Measurements from ENCODE around the gene FOXE1. TPM values are rescaled to one million over a fixed set of nuclear protein-coding genes. Genes with fewer than 3 reads are reported as not detected.

Gene FOXE1
- total RNA-seq (not detected), polyA plus RNA-seq (not detected)

- H3K4me1 ChIP-seq (ENCODE audit: control insufficient read depth in 4 of 4, insufficient read depth in 4 of 4, low read length in 3 of 4) = peaks cover 12 to 25% (median 23%) of the 10 kb centered on the region in 4 donors
- peak; percentile 33 for DNase-seq (ENCODE audit: low spot score)
- peak within 1 kb of the TSS in 2 of 3 donors; percentile 26 to 47 for H3K4me3 ChIP-seq (ENCODE audit: low read depth in 1 of 3, low read length in 3 of 3)
- no peak within 1 kb of the TSS for H3K9ac ChIP-seq (ENCODE audit: low read depth in 1 of 2, low read length in 2 of 2)
- WGBS = 2% methylated on average over 83 of the region's 83 CpGs
- peaks cover 14 to 37% (median 26%) of the 10 kb centered on the region in 4 donors for H3K27me3 ChIP-seq (ENCODE audit: control insufficient read depth in 4 of 4, insufficient read depth in 4 of 4, low read length in 3 of 4)
- H3K36me3 ChIP-seq (ENCODE audit: control insufficient read depth in 4 of 4, insufficient read depth in 3 of 4, low read depth in 1 of 4, low read length in 3 of 4) = no peaks in the 10 kb centered on the region
- no peak within 1 kb of the TSS for H3K27ac ChIP-seq (ENCODE audit: low read depth in 1 of 2, low read length in 2 of 2)
- peaks cover 0 to 12% (median 0%) of the 10 kb centered on the region in 4 donors for H3K9me3 ChIP-seq (ENCODE audit: control insufficient read depth in 4 of 4, low read length in 3 of 4)
- TF ChIP-seq, protein P1, sequence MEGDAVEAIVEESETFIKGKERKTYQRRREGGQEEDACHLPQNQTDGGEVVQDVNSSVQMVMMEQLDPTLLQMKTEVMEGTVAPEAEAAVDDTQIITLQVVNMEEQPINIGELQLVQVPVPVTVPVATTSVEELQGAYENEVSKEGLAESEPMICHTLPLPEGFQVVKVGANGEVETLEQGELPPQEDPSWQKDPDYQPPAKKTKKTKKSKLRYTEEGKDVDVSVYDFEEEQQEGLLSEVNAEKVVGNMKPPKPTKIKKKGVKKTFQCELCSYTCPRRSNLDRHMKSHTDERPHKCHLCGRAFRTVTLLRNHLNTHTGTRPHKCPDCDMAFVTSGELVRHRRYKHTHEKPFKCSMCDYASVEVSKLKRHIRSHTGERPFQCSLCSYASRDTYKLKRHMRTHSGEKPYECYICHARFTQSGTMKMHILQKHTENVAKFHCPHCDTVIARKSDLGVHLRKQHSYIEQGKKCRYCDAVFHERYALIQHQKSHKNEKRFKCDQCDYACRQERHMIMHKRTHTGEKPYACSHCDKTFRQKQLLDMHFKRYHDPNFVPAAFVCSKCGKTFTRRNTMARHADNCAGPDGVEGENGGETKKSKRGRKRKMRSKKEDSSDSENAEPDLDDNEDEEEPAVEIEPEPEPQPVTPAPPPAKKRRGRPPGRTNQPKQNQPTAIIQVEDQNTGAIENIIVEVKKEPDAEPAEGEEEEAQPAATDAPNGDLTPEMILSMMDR (IDR thresholded peaks at IDR 0.05; ENCODE audit: low read depth, low read length, missing input control) = no peak
- TF ChIP-seq SP1 (IDR thresholded peaks at IDR 0.05) (no peak), RXRA (IDR thresholded peaks at IDR 0.05) (no peak), FOXA2 (IDR thresholded peaks at IDR 0.05) (no peak), YY1 (IDR thresholded peaks at IDR 0.05) (no peak), TAF1 (conservative IDR thresholded peaks at IDR 0.05) (no peak), HNF4G (IDR thresholded peaks at IDR 0.05) (no peak), FOXA1 (IDR thresholded peaks at IDR 0.05) (no peak)
Measured at GRCh38 chr9:97853056-97853843, at the start of gene FOXE1. Gene FOXE1 (plus strand): TSS chr9:97853226. CDS start chr9:97853915, 689 bp downstream.

- H3K36me3 ChIP-seq (ENCODE audit: control insufficient read depth in 4 of 4, insufficient read depth in 3 of 4, low read depth in 1 of 4, low read length in 3 of 4) = no peaks in the 10 kb centered on the region
- H3K4me1 ChIP-seq (ENCODE audit: control insufficient read depth in 4 of 4, insufficient read depth in 4 of 4, low read length in 3 of 4) = peaks cover 2 to 7% (median 3%) of the 10 kb centered on the region in 4 donors
- peak overlapping the region in 1 of 3 donors; percentile 44 for H3K4me3 ChIP-seq (ENCODE audit: low read depth in 1 of 3, low read length in 3 of 3)
- H3K9me3 ChIP-seq (ENCODE audit: control insufficient read depth in 4 of 4, low read length in 3 of 4) = no peaks in the 10 kb centered on the region
- DNase-seq (ENCODE audit: low spot score) = no peak
- no peaks in the 10 kb centered on the region for H3K27me3 ChIP-seq (ENCODE audit: control insufficient read depth in 4 of 4, insufficient read depth in 4 of 4, low read length in 3 of 4)
- 83% methylated on average over 5 of the region's 5 CpGs for WGBS
- no peak for TF ChIP-seq EGR1 (IDR thresholded peaks at IDR 0.05; ENCODE audit: low read depth in 2 of 2)
- TF ChIP-seq JUND (IDR thresholded peaks at IDR 0.05) = no peak
- TF ChIP-seq, protein P2, sequence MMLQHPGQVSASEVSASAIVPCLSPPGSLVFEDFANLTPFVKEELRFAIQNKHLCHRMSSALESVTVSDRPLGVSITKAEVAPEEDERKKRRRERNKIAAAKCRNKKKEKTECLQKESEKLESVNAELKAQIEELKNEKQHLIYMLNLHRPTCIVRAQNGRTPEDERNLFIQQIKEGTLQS (IDR thresholded peaks at IDR 0.05) = no peak
- no peak for TF ChIP-seq FOXA2 (IDR thresholded peaks at IDR 0.05)
- no peak for TF ChIP-seq YY1 (IDR thresholded peaks at IDR 0.05)
- H3K9ac ChIP-seq (ENCODE audit: low read depth in 1 of 2, low read length in 2 of 2) = no peak overlapping the region
- H3K27ac ChIP-seq (ENCODE audit: low read depth in 1 of 2, low read length in 2 of 2) = peak overlapping the region in 1 of 2 donors; percentile 56
Measured at GRCh38 chr9:97804059-97804365, 49.0 kb upstream of the FOXE1 start.

GRCh38 chr9:97806721-97807120 is 46.3 kb upstream of the FOXE1 start:
- Histone ChIP-seq H3K4me1 (ENCODE audit: control insufficient read depth in 4 of 4, insufficient read depth in 4 of 4, low read length in 3 of 4) (peaks cover 2 to 7% (median 3%) of the 10 kb centered on the region in 4 donors), H3K9me3 (ENCODE audit: control insufficient read depth in 4 of 4, low read length in 3 of 4) (no peaks in the 10 kb centered on the region), H3K27me3 (ENCODE audit: control insufficient read depth in 4 of 4, insufficient read depth in 4 of 4, low read length in 3 of 4) (peaks cover 0 to 2% (median 0%) of the 10 kb centered on the region in 4 donors), H3K36me3 (ENCODE audit: control insufficient read depth in 4 of 4, insufficient read depth in 3 of 4, low read depth in 1 of 4, low read length in 3 of 4) (no peaks in the 10 kb centered on the region), H3K4me3 (ENCODE audit: low read depth in 1 of 3, low read length in 3 of 3) (no peak overlapping the region), H3K27ac (ENCODE audit: low read depth in 1 of 2, low read length in 2 of 2) (no peak overlapping the region), H3K9ac (ENCODE audit: low read depth in 1 of 2, low read length in 2 of 2) (no peak overlapping the region)
- TF ChIP-seq HNF4G (IDR thresholded peaks at IDR 0.05) (no peak), HNF4A (conservative IDR thresholded peaks at IDR 0.05) (no peak), RAD21 (IDR thresholded peaks at IDR 0.05) (no peak), FOXA1 (IDR thresholded peaks at IDR 0.05) (no peak), GABPA (IDR thresholded peaks at IDR 0.05 in 1 of 2, conservative IDR thresholded peaks at IDR 0.05 in 1 of 2) (no peak), NR2F2 (IDR thresholded peaks at IDR 0.05) (no peak), TAF1 (conservative IDR thresholded peaks at IDR 0.05) (no peak), REST (IDR thresholded peaks at IDR 0.05) (no peak), FOXA2 (IDR thresholded peaks at IDR 0.05) (no peak), RXRA (IDR thresholded peaks at IDR 0.05) (no peak), SP1 (IDR thresholded peaks at IDR 0.05) (no peak)
- TF ChIP-seq, protein P2 (IDR thresholded peaks at IDR 0.05) = no peak
- TF ChIP-seq, protein P1 (IDR thresholded peaks at IDR 0.05; ENCODE audit: low read depth, low read length, missing input control) = no peak
- 72% methylated on average over 2 of the region's 2 CpGs for WGBS
- DNase-seq (ENCODE audit: low spot score) = no peak

All from liver (tissue), 9 donors.